SH-SY5Y (cell line): ENCODE results near the gene EVI5L.

ENCODE experiments used
- GATA2 ChIP-seq: IDR thresholded peaks from 2 replicates; pipeline ENCODE4 v1.6.1; 2011; ENCODE audit warnings: mild to moderate bottlenecking, low read depth, low read length
- GATA3 ChIP-seq: IDR thresholded peaks from 2 replicates; pipeline ENCODE4 v1.6.1; 2011; ENCODE audit warnings: low read depth, mild to moderate bottlenecking, low read length, moderate library complexity

The EVI5L gene

DNA sequence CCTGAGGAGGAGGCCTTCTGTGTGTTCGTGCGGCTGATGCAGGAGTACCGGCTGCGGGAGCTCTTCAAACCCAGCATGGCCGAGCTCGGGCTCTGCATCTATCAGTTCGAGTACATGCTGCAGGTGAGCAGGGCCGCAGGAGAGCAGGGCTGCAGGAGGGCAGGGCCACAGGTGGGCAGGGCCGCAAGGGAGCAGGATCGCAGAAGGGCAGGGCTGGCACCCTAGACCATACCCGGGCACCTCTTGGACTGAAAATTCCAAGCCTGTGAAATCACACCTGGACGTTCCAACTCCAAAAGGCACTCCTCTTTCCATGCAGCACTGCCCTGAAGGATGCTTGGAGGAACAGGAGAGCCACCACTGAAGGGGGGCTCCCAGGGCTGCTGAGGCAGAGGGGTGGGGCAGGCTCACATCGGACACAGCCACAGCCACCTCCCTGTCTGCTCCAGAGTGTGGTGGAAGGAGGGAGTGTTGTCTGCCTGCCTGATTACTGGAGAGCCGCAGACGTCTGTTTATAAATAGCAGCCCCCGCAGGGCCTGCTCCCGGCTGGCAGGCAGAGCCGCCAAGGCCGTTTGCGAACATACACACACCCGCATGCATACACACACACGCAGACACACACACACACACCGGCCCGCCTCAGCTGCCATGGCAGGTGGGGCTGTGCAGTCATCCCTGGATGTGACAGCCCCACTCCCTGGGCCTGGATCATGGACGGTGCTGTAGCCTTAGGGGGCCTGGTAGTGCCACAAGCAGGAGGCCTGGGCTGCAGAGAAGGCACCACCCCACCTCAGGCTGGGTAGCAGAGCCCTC lies 20.2 kb downstream of the EVI5L start:
- TF ChIP-seq GATA2: no peak
- no peak for TF ChIP-seq GATA3

DNA sequence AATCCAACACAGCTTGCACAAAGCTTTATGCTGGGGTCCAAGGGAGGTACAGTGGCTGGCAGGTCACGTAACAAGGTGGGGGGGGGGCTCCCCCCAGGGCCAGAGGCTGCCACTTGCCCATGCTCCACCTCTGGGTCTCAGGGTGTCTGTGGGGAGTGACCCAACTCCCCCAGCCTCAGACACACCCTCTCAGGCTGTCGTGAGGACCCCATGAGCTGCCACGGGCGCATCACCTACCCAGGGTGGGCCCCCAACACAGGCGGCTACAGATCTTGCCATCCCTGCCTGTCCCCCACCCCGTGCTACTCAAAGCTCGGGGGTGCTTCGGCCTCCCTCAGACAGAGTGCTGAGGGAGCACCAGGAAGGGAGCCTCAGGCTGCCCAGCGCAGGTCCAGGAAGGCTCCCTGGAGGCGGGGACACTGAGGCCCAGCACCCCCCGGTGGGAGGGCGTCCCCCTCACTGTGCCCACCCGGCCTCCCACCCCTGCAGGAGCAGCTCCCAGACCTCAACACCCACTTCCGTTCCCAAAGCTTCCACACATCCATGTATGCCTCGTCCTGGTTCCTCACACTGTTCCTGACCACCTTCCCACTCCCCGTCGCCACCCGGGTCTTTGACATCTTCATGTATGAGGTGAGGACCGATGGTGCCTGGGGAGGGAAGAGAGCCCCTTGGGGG lies 21.1 kb downstream of the EVI5L start:
- TF ChIP-seq GATA3 (no peak), GATA2 (no peak)

DNA sequence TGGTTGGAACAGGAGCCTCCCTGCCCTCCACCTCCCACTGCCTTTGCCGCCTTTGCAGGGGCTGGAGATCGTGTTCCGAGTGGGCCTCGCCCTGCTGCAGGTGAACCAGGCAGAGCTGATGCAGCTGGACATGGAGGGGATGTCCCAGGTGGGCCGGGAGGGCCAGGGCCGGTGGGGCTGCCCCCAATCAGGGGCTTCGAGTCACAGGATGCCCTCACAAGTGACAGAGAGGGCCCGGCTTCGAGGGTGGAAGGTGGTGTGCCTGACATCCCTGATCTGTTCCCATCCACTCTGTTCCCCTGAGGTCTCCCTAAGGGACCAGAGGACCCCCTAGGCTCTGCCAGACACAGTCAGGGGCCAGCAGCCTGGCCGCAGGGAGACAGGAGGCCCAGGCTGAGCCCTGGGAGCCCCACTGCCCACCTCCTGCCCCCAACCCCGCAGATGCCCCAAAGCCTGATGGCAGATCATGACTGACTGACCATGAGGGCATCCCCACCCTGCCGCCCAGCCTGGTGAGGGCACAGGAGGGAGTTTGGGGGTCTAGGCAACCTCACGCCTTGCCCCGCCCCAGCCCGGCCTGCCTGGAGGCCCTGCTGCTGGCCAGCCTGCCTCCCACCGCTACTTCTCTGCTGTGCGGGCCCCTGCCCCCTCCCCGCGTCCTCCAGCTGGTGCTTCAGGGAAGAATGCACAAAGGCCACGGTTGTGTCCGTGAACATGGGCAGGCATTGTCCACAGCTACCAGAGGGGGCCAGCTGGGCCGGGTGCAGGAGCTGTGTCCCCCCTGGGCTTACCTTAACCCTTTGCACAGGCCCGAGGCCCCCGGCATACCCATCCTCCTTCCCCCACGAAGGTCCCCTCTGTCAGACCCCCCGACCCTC lies 21.8 kb downstream of the EVI5L start:
- no peak for TF ChIP-seq GATA2

DNA sequence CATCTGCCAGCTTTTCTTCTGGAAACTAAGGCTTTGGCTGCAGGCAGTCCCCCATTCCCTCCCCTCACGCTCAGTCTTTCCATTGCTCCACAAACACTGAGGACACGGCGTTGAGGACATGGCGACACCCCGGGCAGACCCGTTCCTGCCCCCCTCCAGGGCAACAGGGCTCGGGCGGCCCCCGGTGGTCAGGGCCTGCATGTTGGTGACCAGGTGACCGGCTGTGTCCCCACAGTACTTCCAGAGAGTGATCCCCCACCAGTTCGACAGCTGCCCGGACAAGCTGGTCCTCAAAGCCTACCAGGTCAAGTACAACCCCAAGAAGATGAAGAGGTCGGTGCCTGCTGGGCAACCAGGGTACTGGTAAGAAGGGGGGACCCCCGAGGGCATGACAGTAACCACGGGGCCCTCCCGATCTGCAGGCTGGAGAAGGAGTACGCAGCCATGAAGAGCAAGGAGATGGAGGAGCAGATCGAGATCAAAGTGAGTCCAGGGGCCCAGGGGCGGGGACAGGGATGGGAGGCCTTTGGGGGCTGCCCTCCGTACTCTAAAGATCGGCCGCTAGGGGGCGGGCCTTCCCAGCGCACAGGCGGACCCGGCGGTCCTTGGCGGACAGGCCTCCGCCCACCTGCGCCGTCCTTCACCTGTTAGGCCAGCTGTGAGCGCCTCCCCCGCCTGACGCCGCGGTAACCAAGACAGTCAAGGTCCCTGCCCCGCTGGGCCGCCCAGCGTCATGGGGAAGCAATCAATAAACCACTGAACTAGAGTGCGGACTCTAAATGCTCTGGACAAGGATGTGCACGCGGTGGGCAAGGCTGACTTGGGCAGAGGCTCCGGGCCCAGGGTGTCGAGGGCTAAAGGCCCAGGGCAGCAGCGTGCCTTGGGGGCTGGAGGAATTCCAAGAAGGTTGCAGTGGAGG lies 23.1 kb downstream of the EVI5L start:
- TF ChIP-seq GATA2 (no peak), GATA3 (no peak)

DNA sequence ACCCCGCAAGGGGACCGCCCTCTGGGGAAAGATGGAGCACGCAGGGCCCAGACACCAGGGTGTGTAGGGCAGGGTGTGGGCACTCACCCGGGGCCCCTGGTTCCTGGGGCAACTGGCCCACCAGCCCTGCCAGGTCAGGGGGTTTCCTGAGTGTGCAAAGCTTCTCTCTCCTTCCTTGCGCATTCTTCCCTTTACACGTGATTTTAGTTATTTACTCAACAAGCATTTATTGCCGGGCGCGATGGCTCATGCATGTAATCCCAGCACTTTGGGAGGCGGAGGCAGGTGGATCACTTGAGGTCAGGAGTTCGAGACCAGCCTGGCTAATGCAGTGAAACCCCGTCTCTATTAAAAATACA lies 23.7 kb downstream of the EVI5L start:
- TF ChIP-seq GATA2: no peak
- no peak for TF ChIP-seq GATA3

DNA sequence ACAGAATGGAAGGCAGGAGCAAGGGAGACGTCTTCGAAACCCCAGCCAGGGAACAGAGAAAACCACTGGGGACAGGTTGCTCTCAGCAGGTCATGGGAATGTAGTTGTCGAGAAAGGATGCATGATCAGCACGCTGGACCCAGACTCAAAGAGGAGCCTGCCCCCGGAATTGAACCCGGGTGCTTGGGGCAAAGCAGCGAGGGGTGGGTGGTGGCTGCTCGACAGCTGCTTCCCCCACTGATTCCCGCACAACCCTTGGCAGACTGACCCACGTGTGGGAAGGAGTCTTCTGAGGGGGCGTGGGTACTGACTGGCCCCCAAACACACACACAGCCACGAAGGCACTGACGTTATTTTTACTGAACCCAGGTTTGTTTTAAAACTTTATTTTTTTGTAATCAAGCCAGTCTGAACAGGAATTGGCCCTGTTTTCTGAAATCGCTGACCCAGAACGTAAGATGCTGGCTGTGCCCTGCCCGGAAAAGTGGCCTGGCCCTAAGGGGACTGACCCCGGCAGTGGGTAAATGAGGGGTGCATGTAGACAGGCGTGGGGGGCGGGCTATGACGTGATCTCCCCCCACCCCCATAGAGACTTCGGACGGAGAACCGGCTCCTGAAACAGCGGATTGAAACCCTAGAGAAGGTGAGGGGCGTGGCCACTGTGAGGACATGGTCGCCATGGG lies 25.5 kb downstream of the EVI5L start:
- TF ChIP-seq GATA2 (no peak), GATA3 (no peak)

DNA sequence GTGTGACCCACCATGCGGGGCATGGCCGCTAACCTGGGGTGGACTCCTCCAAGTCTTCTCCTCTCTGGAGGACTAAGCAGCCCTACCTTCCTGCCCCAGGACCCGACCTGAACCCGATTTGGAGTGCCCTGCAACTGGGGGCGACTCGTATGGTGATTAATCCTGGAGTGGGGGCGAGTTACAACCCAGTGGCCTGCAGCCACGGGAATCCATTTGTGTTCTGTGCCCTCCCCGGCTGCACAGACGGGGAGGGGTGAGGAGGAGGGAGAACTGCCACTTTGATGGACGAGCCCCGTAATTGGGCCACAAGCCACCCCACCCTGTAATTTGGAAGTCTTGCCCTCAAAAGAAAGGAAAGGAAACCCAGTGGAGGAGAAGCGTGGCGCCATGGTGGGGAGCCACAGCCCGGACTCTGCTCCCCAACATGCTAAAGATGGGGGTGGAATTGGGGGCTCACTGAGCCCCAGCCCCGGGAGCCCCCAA lies 26.1 kb downstream of the EVI5L start:
- TF ChIP-seq GATA3 (no peak), GATA2 (no peak)

DNA sequence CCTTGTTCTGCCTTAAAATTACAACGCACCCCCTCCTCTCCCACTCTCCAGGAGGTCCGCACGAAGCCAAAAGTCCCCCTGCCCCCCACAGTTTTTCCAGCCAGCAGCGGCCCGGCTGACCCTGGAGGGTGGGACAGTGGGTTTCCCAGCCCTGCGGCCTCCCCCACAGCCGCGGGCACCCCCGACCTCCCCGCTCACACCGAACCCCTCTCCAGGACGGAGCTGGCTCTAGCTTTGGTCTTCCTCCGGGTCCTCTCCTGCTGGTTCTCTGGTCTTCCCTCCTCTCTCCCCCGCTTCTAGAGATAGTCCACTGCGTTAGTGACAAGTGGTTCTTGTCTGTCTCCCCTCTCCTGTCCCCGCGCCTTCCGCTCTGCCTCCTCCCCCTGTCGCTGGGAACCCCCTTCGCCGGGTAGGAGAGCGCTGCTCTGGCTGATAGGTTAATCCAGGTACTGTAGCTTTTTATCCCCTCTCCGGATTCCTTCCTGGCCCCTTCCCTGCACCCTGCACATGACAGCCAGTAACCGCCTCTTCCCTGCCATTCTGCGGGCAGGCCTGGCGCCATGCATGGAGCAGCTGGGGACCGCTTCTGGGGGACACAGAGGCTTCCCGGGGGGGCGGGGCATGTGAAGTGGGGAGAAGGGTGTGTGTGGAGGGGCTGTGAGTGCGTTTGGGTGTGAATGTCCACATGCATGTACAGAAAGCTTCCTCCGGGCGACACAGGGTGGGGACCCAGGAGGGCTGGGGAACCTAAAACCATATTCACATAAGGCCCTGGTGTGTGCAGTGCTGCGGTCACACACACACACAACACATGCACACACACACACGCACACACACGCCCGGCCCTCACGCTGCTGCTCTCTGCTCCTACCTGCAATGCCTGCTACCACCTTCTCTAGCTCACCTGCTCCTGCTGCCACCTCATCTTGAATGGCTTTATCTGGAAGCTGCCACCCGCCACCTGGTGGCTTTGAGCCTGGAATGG lies 27.0 kb downstream of the EVI5L start:
- TF ChIP-seq GATA2: no peak
- no peak for TF ChIP-seq GATA3

DNA sequence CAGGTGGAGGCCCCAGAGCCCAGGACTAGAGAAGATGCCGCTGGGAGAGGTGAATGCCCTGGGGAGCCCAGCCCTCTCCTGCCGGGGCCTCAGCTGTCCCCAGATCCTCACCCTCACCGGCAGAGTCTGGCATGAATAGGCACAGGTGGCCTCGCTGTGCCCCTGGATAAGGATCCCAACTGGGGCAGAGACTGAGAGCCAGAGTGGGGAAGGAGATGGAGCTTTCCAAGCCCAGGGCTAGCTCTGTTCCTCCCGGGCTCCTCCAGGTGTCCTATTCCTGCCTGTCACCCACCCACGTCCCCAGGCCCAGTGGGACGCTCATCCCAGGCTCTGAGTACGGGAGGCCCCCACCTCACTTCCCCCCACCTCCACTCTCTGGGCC lies 27.7 kb downstream of the EVI5L start:
- no peak for TF ChIP-seq GATA3
- TF ChIP-seq GATA2: no peak

DNA sequence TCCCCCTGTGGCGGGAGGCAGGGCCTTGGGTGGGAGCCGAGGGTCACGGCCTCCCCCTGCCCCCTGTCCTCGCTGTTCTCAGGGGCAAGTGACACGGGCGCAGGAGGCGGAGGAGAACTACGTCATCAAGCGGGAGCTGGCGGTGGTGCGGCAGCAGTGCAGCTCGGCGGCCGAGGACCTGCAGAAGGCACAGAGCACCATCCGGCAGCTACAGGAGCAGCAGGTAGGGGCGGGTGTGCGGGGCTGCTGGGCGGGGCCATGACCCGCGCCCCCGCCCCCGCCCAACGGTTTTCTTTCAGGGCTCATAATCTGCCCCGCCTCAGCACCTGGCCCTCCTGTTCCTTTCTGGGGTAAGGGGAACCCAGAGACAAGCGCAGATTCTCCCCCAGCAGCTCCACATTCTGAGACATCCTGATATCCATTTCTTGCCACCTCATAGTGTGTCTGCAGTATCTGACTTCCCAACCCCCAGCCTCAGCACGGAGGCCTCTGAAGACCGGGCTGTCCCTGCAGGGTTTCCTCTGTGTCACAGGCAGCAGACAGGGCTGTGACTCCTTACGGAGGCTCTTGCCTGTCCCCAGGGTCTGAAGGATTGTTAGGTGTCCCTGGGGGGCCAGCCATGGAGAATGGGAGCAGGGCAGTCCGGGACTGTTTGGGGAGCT lies 28.2 kb downstream of the EVI5L start:
- TF ChIP-seq GATA2: no peak
- TF ChIP-seq GATA3: no peak
